HG02571 (cell line): Measurements from ENCODE around the gene MYO5C.

Experiments used
- ATAC-seq: cut with Tn5 transposase; IDR thresholded peaks from one replicate; pipeline ENCODE4 v1.9.1; 2021; ENCODE audit warnings: mild to moderate bottlenecking, moderate library complexity; ENCODE audit not compliant: unreplicated experiment

The MYO5C gene, protein sequence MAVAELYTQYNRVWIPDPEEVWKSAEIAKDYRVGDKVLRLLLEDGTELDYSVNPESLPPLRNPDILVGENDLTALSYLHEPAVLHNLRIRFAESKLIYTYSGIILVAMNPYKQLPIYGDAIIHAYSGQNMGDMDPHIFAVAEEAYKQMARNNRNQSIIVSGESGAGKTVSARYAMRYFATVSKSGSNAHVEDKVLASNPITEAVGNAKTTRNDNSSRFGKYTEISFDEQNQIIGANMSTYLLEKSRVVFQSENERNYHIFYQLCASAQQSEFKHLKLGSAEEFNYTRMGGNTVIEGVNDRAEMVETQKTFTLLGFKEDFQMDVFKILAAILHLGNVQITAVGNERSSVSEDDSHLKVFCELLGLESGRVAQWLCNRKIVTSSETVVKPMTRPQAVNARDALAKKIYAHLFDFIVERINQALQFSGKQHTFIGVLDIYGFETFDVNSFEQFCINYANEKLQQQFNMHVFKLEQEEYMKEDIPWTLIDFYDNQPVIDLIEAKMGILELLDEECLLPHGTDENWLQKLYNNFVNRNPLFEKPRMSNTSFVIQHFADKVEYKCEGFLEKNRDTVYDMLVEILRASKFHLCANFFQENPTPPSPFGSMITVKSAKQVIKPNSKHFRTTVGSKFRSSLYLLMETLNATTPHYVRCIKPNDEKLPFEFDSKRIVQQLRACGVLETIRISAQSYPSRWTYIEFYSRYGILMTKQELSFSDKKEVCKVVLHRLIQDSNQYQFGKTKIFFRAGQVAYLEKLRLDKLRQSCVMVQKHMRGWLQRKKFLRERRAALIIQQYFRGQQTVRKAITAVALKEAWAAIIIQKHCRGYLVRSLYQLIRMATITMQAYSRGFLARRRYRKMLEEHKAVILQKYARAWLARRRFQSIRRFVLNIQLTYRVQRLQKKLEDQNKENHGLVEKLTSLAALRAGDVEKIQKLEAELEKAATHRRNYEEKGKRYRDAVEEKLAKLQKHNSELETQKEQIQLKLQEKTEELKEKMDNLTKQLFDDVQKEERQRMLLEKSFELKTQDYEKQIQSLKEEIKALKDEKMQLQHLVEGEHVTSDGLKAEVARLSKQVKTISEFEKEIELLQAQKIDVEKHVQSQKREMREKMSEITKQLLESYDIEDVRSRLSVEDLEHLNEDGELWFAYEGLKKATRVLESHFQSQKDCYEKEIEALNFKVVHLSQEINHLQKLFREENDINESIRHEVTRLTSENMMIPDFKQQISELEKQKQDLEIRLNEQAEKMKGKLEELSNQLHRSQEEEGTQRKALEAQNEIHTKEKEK (N-terminal part only)

DNA sequence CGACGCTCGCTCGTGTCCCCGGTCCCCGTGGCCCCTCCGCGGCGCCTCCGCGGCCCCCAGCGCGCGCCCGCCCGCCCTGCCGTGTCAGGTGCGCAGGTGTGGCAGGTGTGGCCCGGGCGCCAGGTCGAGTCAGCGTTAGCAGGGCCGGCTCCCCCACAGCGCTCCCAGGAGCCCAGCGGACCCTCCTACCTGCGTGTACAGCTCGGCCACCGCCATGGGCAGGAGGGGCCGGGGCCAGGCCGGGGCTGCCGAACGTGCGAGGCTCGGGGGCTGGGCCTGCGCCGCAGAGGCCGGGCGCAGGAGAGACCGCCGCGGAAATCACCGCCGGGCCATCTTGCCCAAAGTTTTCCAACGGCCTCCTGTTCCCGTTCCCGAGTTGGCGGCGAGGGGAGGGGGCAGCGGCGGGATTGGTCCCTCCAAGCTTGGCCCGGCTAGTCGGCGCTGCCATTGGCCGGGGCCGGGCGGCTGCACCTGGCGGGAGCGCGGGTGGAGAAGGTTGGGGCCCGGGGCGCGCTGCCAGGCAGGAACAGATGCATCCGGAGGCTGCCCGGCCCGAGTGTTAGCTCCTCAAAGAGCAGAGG lies at the start of gene MYO5C:
Gene MYO5C (minus strand): TSS at position 384 of the 581 bp plus-strand sequence. CDS start 168 bp downstream, at position 216.
- ATAC-seq, result no peak

DNA sequence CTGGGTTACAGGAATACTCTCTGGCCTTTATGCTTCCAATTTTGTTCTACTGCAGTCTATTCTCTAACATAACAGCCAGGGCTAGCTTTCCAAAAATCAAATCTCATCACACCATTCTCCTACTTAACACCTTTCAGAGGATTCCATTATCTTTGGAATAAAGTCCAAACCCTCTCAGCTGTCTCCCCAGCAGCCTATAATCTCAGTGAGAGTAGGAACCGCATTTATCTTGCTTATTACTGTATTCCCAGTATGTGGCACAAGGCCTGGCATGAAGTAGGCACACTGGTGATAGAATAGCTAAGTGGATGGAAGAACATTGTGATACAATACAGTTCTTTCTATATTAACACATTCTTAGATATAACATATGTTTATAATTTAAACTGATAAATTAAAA lies 49.0 kb upstream of the MYO5C start:
- ATAC-seq, result no peak

DNA sequence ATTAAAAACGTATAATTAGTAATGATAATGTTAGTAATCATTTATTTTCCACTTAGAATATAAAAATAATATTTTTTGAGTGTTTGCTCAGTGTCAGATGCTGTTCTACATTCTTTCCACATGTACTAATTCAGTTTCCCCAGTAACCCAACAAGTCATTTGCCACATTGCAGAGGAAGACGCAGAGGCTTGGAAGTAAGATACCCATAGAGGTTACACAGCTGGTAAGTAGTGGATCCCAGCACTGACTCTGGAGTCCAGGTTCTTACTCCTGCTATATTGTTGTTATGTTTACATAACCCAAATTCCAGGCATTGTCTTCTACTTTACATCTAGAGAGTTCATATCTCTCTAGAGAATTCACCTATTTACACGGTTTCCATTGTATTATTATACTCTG lies 48.2 kb upstream of the MYO5C start:
- no peak for ATAC-seq

DNA sequence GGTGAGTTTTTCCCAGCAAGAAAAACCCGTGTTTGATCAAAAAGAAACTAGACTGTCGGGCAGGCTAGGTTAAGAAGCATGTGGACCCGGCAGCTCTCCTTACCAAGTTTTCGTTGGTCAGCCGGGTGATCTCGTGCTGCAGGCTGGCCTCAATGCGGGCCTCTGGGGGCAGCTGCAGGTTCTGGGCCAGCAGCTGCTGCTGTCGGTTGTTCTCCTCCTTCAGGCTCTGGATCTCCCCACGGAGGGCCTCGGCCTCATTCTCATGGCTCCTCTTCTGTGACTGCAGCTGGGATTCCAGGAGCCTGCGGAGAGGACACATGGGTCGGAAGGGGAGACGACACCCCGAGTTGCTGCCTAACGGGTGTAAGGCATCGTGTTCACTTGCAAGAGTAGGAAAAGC lies 44.5 kb upstream of the MYO5C start:
- no peak for ATAC-seq

DNA sequence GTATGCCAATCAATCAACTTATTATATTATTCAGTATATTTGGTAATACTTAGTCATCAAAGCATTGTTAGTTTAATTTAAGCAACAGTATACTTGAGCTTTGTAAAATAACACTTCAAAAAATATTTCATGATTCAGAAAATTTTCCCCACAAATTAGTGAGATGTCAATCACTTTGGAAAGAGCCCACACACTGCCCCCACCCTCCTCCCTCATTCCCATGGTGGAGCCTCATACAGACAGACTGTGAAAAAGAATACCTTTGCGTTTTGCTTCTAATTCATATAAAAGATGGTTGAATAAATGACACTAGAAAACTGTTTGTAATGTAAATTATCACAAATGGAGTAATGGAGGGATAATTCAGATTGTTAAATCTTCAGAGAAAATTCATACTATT lies 43.3 kb upstream of the MYO5C start:
- no peak for ATAC-seq

DNA sequence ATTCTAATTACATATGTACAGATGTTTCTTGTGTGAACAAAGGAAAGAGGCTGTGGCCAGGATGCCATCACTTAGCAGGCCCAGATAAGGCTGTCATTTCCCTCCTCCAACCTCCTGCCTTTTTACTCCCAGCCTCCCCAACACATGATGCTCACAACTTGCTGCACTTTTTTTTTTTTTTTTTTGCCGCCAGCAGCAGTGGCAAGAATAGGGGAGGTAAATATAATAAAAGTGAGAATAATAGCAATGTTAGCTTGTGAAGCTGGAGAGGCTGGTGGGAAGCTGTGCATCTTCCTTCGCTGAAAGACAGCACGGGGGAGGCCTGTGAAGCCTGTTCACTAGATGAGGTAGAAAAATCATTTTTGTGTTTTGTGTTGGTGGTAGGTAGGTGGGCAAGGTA lies 42.5 kb upstream of the MYO5C start:
- ATAC-seq, result no peak

DNA sequence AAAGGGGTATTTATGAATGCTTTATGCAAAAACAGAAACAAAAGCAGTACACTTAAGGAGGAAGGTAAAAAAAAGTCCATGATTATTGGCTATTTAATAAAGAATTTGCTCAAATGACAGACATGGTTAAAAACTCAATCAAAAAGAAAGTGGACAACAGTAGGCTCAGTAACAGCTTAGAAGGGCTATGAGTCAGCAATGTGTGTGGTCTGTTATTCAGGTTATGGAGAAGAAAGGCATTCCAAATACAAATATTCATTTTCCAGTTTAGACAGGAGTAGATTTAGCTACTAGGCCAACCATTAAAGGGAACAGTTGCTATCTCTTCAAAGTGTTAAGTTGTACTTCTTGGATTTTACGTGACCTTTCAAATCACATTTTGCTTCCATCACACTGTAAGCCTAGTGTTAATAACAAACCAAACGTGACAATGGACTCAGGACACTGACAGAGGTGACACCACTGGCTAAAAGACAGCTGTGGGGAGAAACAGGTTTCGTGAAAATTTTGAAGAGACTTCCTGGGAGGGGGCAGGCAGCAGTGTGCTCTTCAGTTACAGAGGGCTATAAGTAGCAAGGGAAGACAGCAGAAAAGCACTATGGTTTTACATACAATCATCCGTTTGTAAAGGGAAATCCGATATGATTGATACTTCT lies 41.7 kb upstream of the MYO5C start:
- ATAC-seq, result no peak

DNA sequence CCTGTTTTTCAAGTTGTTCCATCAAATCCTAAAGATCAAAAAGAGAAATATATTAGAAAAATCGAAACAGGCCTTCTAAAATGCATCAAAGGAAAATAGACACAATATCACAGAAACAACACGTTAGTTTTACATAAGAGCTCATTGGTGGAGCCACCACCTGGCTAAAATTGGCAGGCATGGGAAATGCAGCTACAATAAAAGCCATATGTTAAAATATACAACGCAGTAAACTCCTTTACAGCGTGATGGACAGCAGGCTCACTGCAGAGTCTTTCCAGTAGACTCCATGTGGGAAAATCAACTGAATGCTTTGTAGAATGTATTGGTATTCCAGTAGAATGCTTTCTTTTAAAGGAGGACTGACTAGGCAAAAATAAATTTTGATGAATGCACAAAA lies 40.9 kb upstream of the MYO5C start:
- ATAC-seq, result no peak

DNA sequence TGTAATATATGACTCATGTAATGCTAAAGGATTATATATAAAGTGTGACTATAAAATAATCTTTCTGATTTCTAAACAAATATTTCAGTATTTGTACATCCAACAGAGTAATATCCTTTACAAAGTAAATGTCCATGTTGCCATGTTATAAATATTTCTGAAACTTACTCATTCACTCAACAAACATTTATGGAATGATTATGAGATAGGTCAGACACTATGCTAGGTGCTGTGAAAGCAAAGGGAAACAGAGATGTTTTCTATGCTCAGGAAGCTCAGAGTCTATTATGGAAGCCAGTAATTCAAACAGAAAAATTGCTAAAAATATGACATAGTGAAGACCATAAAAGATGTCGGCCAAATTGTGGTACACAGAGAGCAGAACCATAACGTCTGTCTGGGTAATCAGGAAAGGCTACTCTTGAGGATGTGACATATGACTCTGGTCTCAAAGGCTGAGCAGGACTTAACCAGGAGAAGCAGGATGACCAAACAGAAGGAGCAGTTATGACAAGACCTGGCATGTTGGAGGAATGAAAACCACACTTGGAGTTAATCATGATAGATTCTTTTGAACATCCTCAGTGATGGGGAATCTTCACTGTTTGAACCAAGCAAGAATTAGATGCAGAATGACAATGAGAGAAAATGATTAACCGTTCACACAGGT lies 39.0 kb upstream of the MYO5C start:
- ATAC-seq, result no peak

DNA sequence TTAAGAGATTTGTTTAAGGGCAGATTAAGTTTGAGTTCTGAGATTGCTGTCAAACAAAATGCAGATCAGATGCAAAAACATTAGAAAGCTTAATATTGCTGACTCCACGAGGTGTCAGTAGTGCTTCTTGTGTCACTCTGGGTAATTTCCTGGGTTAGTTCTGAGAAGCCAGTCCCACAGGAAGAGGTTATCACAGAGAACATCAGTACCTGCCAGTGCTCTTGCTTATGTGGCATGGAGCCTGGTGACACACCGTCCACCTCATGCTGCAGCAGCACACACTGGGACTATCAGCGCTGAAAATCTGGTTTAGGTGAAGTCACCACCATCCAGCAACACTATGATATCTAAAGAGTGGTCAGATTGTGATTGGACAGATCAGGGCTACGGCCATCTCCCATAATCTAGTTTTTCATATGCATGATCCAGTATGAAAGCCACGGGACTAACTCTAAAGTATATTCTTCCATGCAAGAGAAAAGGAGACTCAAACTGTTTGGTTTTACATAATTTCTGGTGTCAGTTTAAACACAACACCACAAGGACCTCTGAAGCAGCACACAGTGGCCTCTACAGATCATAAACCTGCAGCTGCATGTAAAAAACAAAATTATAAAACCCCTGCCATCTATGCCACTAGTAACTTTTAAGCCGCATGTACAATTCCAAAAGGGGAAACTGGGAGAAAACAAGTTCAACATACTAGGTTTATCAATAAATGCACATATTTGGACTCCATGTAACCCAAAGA lies 36.1 kb upstream of the MYO5C start:
- ATAC-seq, result no peak

DNA sequence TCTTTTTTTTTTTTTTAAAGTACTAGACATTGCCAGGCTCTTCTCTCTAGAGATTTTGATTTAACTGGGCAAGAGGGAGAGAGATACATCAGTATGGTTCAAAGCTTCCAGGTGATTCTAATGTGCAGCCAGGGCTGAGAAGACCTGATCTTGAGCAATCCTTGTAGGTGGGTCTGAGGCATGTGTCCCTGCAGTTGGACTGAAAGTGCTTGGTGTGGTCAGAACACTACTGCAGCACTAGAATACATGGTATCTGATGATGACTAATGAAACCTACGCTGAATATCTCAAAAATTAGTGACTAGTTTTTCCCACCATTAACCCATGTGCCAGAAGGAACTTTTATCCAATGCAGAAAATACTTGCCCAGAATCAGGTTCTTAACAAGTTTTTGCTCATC lies 34.4 kb upstream of the MYO5C start:
- no peak for ATAC-seq

DNA sequence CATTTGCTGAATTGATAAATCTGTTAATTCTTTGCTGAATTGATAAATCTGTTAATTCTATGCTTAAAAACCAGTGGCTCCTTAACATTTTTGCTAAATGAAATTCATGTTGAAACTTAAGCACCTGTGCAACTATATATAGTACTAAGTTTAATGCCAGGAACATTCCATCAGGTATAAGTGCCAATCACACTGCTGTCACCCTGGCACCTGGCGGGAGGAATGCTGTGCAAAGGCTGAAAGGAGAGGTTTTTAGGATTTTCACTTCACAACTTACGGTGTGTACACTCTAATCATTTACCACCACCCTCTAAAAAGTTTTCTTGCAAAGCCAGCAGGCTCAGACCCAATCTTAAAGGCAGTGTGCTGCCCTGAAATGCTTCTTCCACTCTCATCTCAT lies 33.5 kb upstream of the MYO5C start:
- no peak for ATAC-seq

DNA sequence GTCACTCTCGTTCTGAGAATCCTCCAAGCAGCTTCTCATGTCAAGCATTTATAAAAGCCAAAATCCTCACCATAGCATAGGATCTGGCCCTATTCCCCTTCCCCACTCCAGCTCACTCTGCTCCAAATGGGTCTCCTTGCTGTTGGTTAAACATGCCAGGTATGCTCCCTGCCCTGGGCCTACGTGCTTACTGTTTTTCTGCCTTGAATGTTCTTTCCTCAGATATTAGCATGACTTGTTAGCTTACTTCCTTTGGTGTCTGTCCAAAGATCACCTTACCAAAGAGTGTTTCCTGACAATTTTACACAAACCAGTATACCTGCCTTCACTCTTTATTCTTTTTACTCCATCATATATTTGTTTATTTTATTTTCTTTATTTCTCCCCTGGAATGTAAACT lies 33.1 kb upstream of the MYO5C start:
- no peak for ATAC-seq

DNA sequence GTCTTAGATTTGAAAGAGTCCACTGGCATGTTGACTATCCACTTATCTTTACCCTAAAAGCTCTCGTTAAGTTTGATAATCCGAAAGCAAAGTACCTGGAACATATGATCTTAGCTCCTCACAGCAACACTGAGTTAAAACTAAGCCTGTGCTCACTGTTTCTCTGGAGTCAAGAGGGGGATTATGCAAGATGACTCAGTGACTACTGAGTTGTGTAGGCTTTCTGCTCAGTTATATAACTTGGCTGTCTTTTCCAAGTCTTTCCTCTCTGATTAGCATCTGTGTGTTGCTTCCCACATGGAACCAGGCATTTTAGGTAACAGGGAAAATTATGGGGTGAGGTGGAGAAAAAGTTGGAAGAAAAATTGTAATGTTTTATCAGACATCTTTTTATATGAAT lies 31.2 kb upstream of the MYO5C start:
- no peak for ATAC-seq

DNA sequence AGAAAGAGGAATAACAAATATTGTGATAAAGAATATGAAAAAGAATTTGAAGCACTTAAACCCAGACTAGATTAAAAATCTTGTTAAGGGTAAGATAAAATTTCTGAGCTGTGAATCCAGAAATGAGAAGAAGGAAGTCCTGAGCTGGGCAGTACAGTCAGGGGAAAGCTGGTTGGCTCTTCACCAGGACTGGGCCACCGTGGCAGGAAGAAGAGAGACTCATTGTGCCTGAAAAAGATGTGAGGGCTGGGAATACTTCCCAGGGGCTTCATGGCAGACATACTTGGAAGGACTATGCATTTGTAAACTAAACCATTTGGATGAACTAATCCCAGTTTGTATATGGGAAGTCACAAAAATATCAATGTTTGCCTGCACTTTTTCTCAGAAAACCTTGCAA lies 28.5 kb upstream of the MYO5C start:
- no peak for ATAC-seq

DNA sequence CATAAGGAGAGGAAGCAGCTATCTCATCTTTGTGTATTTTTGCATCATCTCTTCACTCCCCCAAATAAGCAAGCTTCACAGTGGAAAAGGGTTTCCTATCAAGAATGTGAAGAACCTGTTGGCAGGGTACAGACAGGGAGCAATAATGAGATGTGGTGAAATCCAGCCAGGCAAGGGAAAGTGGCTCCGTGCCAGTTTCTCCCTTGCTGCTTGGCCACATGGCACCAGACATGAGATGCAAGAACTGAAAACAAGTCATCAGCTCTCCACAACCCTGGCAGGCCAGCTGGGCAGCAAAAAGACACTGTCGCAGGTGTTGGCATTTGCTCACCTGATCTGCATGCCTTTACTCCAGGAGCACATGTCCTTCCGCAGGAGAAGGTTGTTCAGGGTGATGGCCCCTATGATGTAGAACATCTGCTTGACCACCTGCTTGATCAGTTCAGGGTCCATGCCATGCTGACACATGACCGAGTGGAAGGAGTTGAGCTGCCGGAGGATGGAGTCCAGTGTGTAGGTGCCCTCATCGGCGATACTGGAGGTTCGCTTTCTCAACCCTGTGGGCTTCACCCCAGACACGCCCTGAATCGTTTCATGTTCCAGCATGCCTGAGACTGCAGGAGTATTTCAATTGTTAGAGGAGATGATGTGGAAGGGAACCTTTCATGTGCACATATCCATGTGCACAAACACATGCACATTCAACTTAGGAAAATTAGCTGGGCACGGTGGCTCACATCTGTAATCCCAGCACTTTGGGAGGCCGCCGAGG lies 23.3 kb upstream of the MYO5C start:
- ATAC-seq, result no peak

DNA sequence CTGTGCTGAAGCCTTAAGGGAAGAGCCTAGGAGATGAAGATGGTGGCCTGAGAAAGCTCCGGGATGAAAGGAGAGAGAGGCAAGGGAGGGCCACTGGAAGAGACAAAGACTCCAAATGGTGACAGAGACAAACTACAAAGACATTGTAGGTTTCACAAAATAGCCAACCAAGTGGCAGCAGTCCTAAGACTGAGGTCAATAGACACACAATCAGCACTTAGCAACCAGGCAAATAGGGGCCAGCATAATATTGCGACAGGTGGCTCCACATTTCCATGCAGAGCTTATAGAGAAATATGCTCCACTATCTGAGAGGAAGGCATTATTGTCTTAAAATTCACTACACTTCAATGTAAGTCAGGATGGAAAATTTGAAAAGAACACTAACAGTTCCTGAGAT lies 22.1 kb upstream of the MYO5C start:
- no peak for ATAC-seq

DNA sequence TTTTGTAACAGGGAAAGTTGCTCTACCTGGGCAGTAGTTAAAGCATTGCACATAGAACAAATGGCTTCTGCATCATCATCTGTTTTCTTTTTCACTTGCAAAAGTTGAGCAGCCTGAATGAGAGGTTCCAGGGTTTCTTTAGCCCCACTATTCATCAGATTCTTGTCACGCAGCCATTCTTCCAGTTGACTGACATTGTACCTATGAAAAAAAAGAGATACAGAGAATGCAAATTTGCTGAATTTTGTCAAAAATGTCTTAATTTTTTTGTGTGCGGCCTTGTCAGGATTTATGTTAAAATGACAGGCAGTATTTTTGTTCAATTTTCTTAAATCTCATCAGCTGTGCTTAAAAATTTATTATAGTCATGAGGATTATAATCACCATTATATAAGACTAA lies 21.4 kb upstream of the MYO5C start:
- ATAC-seq, result no peak
